ENCODE data around the gene BAZ2A.

Gene BAZ2A

DNA sequence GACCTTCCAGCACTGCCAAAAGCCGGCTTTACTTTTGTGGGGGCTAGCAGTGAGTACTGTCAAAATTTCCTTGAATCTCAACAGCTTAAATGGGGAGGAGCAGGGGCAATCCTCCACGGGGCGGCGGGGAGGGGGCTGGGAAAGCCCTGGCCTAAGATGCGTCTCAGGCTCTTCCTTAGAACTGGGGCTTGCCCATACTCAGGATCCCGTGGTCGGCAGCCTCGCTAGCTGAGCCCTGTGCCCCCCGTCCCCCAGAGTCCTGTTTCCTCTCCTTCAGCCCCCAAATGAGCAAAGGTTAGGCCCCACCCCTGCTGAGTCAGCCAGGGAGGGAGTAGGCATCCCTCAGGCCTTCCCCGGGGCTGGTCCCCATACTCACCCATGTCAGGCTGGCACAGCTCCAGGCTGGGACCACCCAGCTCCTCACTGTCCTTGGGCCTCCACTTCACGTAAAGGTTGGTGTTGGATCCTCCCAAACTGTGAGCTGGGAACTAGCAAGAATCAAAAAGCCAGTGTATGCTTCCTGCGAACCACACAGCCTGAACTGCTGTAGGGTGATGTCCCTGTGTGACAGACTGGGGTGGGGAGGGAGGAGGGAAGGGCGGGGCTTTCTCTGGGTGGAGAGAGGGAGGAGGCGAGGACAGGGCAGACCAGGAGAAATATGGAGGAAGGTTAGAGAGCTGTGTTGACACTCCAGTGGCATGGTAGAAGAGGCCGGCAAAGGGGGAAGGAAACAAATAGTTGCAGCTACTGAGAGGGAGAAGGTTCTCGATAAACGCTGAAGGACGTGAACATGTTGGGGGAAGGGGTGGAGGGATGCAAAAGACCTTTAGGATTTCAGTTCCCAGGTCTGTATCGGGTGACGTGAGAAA lies 5.9 kb upstream of the BAZ2A start:
- peak; percentile 73 to 86 (median 85) for DNase-seq (ENCODE audit: low read depth in 2 of 3, low spot score in 1 of 3)

DNA sequence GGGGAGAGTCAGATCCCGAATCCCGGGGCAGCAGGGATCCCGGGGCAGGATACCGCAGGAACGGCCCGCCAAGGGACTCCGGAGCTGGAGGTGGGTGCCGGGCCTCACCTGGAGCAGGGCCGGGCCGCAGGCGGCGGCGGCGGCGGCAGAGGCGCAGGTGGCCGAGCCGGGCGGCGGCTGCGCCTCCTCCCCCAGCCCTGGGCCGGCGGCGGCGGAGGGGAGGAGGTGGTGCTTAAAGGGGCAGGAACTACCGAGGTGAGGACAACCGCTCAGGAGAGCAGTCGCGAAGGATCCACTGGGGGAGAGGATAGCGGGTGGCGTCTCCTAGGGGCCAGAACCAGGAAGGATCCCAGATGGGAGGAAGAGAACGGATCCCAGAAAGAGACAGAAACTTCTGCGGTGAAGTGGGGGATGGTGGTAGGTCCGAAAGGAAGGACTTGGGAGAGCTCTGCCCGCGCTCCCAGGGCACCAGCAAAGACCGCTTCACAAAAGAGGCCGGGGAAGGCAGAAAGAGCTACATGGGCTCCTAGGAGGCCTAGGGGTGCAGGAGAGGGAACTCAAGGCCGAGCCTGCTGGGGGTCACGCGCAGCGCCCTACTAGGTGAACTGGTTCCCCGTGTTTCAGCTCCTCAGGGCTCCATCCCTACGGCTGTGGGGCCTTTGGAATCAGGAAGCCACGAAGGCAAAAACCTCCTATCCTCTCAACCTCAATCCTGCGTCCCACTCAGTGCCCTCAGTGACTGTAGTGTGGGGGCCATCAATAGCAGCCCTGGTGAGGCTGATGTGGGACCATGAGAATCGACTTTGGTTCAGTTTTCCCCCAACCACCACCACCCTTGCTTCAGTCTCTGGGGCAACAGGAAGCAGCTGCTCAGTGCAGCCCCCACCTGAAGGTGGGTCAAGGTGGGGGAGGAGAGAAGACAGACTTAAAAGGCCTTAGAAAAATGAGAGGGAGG lies 5.0 kb upstream of the BAZ2A start:
- DNase-seq (ENCODE audit: low read depth in 2 of 3, low spot score in 1 of 3) = peak in 1 of 3 donors; percentile 59

DNA sequence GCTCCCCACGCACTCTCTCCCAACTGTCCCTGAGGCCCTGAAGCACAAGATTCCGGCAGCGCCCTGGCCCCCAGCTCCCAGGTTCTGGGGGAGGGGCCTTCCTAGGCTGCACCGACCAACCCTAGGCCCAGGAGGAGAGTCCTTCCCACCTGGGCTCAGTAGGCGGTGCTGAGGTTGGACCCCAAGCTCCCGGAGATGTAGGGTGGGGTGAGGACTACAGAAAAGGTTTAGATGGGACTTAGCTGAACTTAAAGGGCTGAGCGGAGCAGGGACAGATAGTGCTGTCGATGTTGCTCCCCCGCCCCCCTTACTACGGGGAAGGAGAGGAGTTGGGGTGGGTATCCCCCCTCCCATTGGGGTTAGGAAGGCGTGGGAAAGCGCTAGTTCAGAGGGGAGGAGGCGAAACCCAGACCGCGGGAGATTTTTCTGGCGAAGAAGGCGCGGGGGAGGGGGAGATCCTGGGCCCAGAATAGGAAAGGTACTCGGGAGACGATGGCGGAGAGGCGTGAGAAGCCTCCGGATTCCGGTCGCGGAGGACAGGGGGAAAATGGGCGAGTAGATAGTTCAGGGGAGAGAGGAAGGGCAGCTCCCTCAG lies 4.2 kb upstream of the BAZ2A start:
- DNase-seq (ENCODE audit: low read depth in 2 of 3, low spot score in 1 of 3) = no peak

DNA sequence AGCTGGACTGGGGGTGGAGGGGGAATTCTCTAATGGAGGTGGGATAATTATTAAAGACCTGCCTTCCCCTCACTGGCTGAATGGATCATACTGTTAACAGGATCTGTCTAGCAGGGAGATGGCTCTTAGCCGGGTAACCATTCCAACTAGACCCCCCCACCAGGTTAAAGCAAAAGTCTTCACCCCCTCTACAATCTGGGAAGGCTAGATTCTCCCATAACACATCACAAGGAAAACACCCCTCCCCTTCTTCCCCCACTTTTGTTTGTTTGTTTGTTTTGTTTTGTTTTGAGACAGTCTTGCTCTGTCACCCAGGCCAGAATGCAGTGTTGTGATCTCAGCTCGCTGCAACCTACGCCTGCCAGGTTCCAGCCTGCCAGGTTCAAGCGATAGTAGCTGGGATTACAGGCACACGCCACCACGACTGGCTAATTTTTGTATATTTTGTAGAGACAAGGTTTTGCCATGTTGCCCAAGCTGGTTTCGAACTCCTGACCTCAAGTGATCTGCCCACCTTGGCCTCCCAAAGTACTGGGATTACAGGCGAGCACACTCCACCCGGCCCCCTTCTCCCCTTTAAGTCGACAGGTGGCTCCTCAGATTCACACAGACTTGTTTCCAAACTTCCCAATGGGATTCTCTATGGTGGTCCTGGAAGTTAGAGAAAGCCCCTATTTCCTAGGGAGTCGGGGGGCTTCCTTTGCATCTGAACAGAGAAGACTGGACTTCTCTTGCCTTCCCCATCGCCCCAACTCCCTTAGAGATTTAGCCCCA lies 3.5 kb upstream of the BAZ2A start:
- DNase-seq (ENCODE audit: low read depth in 2 of 3, low spot score in 1 of 3) = no peak

DNA sequence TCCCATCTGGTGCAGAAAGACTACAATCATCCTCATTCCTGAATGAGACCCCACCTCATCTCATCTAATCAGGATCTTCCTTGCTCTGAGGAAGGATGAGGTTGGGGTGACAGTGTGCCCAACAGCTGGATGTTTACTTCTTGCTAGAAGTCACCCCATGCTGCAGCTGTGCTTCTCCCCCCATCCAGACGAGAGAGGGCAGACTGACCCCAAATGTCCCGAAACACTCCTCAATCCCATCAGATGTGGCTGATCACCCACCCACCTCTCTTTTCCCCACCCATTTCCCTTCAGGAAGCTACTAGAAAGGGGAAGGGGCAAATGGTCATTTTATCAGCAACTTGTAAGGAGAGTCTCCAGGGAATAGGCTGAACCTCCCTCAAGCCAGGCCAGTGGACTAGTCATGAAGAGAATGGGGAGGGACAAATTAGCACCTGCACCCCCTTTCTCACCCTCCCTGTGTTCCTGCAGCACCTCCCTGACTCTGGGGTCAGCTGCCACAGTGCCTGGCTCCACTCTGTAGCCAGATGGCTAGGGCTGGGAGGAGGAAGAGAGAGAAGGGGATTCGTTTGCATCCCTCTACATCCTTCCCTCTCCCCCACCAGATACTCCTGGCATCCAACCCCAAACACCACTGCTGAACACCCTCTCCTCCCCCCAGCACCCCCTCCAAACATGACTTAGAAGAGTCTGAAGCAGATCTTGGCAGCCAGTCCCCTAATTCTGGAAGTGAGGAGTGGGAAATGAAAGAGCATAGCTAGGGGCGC lies 2.8 kb upstream of the BAZ2A start:
- DNase-seq (ENCODE audit: low read depth in 2 of 3, low spot score in 1 of 3) = no peak

DNA sequence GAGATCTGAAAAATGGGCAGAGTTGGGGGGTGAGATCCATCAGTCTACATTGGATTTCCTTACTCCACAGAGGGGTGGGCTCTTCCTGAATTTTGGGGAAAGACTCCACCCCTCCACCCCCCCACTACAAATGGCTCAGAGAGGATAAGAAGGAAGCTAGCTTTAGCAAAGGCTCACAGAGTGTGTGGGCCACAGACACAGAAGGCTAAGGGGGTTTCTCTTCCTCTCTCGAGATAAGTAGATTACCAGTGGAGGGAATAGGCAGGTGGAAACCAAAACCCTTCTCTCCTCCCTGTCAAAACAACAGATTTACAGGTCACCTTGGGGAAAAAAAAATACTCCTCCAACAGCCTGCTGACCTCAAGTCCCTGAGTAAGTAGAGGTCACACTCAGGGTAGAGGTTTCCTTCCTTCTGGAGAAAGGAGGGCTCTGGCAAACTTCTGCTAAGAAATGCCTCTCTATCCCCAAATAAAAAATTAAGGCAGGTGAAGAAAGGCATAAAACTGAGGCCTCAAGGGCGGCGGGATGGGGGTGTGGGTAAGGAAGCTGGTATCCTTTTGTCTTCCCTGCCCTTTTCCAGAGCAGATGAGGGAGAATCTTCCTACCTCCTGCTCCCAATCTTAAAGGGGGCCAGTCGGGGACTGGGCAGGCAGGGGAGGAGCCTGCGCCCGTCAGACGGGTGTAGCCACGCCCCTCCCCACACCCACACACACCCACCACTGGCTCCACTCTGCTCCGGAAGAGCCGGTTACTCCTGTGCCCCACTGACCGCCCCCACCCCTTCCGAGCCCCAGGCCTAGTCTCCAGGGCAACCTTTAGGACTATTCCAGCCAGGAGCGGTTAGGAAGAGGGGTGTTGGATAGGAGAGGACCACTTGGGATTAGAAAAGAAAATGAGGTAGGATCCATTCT lies 1.9 kb upstream of the BAZ2A start:
- peak in 2 of 3 donors; percentile 41 to 55 for DNase-seq (ENCODE audit: low read depth in 2 of 3, low spot score in 1 of 3)

DNA sequence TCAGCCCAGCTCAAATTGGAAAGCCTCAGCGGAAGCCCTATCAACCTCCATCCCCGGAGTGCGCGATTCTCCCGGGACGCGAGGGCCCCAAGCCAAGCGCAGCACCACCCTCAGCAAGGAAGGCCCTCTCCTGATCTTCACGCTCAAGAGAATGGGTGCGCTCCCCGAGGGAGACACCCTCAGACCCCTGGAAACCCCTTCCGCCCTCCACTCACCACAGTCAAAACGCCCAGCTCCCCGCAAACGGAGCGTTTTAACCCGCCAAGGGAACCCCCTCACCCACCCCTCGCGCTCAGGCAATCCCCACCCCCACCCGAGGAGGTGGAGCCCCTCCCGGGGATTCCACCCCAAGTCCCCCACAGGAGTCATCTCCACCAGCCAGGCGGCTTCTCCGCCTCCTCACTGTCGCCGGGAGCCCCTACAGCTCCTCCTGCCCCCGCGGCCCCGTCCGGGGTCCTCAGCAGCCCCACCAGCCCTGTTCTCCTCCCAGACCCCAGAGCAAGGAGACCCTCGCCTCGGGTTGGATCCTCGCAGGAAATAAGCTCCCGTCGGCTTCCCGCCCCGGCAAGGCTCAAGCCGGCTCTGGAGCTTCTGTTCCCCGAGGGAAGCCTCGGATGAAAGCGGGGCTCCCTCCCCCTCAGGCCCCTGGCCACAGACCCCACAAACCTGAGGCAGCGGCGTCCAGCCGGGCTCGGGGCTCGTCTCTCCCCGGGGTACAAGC lies 507 bp downstream of the BAZ2A start:
- peak in 1 of 3 donors; percentile 34 for DNase-seq (ENCODE audit: low read depth in 2 of 3, low spot score in 1 of 3)

DNA sequence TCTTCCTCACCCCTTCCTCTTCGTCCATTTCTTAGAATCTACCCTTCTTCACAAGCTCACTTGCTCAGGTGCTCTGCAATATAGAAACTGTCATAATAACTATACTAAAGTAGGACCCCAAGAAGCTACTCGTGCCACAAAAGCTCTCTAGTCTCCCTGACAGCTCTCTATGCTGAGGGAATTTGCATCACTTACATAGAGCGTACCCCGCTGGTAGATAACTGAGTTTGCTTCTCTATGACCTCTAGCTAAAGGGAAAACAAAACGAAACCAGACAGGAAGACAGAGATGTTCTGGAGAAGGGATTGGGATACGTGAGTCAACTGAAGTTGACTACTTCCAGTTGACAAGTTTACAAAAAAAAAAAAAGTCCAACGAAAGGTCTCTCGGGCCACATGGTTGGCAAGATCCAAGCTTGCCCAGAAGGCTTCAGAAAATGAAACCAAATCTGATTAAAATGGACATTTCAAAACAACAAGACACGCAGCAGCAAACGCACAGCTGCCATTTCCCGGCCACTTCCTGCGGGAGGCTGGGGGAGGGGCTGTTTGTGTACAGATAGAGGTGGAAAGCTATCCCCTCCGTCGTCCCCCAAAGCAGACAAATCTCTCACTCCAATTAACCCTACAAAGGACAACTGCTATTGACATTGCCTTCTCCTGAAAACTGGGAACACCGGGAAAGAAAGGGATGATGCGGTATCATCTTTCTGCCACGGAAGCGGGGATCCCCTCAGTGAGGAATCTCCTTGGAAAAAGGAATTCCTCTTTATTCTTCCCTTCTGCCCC lies 1.3 kb downstream of the BAZ2A start:
- DNase-seq (ENCODE audit: low read depth in 2 of 3, low spot score in 1 of 3) = peak in 1 of 3 donors; percentile 58

DNA sequence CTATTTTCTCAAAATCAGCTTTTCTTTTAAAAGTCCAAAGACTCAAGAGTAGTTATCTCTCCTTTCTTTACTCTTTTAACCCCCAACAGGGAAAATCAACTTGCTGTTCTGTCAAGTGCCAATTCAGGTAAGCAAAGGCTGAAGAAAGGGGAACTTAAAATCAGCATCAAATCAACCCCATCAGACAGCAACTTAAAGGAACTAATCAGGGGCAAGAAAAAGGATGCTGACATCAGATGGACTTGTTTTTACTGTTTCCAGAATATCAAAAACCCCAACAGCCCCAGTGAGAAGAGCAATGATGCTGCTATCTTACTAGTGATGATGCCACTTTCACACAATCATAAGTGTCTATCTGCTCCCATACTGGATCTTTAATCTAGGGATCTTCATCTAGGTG lies 3.4 kb downstream of the BAZ2A start:
- DNase-seq (ENCODE audit: low read depth in 2 of 3, low spot score in 1 of 3) = no peak

DNA sequence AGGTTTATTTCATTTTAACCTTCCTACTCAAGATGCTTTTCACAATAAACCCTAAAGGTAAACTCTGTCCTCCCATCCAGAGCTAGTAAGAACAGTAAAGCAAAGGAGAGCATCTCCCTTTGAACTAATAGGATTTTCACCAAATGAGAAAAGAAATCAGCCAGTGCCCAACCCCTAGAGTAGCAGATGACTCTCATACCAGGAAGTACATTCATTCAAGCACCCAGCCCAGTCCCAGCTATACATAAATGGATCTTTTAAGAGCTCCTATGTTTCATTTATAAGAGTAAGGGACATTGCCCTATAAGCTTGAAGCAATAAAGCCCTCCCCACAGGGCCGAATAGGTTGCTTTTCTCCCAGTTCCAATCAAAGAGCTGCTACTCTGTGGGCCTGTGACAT lies 7.6 kb downstream of the BAZ2A start:
- no peak for DNase-seq (ENCODE audit: low read depth in 2 of 3, low spot score in 1 of 3)

DNA sequence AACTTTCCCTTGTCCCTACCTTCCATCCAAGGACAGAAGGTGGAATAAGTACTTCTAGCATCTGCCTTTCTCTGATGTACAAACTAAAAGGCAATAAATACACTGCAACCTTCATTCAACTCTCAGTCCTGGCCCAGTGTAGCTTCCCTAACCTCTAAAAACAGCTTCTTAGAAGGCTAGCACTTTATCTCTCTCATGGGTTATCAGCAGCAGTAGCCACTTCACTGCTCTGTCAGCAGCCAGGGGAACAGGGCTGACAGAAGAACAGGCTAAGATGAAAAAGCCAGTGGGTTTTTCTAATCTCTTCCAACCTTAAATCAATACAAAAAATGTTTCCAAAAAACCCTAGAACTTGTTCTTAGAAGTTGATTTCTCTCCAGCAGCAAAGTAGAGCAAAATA lies 13.2 kb downstream of the BAZ2A start:
- no peak for DNase-seq (ENCODE audit: low read depth in 2 of 3, low spot score in 1 of 3)

DNA sequence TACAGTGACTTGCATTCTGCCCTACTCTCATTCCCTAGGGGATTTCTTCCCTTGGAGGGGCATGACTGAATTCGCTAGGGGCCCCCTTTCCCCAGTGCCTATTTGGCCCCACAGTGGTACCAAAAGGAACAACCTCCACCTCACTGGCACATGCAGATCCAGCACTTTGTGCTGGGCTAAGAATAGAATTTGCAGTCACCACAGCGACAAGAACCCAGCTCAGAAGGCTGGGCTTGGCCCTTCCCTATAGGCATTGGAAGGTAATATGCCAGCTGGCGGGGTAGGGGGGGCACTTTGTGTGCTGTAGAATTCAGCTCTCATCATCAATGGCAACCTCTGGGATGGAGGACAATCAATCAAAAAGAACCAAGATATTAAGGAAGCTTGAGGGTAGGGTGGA lies 13.9 kb downstream of the BAZ2A start:
- DNase-seq (ENCODE audit: low read depth in 2 of 3, low spot score in 1 of 3) = no peak

DNA sequence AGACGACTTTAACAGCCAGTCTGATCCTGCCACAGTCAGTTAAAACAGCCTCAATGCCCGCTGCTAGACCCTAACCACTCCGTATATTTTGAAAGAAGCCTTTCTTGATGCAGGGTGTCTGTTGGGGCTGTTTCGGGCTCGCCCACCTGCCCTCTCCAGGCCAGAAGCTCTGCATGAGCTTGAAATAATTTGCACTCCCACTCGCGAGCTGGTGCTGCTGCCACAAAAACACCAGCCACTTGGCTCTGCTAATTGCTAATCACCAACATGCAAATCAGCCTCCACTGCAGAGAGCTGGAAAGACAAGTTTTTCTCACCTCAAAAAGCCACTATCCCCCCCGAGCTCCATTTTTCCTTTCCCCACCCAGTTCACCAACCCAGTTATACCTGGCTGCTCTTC lies 15.5 kb downstream of the BAZ2A start:
- no peak for DNase-seq (ENCODE audit: low read depth in 2 of 3, low spot score in 1 of 3)

DNA sequence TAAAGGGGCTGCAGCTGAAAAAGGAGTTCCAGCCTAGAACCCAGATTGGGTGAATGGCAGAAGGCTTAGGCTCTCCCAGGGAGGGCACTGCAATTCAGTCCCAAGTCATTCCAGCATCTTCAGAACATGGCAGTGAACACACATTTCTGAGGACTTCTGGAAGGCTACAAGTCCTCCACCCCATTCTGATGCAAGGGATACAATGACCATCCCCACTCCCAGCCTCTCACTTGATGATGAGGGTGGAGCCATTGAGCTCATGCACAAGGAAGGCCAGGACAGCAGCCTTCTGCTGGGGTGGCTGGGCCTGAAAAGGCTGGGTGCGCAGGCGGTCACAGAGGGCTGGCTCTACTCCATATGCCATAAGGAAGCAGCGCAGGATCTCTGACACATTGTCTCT lies 25.8 kb downstream of the BAZ2A start:
- no peak for DNase-seq (ENCODE audit: low read depth in 2 of 3, low spot score in 1 of 3)

DNA sequence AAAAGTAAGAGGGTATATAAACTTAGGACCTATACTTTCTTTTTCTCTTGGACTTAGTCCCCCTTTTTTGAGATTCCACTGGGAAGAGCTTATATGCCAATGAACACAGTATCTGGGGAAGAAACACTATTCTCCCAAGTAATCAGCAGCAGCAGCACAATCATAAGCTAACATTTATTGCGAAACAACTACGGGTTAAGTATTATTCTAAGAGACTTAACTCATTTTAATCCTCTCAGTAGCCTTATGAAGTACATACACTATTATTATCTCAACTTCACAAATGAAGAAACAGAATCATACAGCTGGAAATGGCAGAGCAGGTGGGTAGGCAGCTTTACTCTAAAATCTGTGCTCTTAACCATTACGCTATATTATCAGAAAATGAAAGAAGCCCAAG lies 27.9 kb downstream of the BAZ2A start:
- DNase-seq (ENCODE audit: low read depth in 2 of 3, low spot score in 1 of 3) = no peak

DNA sequence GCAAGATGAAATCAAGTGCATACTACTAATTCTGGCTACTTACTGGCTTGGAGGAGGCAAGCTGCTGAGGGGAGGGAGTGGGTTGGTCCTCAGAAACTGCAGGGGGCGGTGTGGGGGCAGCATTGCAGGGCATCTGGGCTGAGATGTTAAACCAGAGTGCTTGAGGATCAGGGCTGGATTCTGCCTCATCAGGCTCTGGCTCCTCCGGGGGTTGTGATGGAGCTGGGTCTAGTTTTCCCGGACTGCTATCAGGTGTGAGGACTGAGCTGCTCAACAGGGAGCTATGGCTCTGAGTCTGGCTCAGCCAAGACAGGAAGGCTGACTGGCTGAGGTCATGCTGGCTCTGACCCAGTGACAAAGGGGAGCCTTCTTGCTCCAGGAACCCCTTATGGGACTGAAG lies 28.6 kb downstream of the BAZ2A start:
- no peak for DNase-seq (ENCODE audit: low read depth in 2 of 3, low spot score in 1 of 3)

DNA sequence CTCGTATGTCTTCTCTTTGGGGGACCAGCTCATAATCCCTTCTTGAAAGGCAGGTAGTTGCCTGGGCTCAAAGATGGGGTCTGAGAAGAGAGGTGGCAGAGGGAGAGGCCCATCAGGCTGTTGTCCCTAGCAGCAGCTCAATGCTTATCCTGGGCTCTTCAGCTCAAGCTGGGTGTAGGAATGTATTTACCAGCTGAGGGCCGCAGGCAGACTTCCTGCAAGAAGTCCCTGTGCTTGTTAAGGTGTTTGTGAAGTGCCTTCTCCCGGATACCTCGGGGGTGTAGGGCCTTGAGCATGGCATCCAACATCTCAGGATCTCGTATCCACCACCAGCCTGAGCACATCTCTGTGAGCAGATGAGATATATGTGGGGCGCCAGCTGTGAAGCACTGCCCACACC lies 29.4 kb downstream of the BAZ2A start:
- DNase-seq (ENCODE audit: low read depth in 2 of 3, low spot score in 1 of 3) = no peak

DNA sequence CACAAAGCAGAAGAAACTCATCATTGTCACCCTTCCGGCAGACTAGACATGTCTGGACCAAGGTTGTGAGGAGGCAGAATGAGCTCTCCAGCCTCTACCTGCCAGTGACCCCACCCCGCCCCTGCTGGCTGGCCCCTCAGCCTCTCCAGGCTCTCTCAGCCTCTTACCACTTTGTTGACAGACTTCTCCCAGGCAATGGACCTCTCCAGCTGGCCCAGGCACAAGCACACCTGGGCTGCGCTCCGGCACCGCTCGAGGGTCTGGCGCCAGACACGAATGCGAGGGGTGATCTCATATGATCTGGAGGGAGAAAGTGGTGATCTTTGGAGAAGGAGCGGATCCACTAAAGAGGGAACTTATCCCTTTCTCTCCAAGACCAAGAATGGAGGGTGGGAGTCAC lies 30.3 kb downstream of the BAZ2A start:
- no peak for DNase-seq (ENCODE audit: low read depth in 2 of 3, low spot score in 1 of 3)

Measured in stimulated activated CD4-positive, alpha-beta T cell treated with anti-CD3 and anti-CD28 coated beads, Interleukin-12 subunit alpha, Interleukin-12 subunit beta, amount 100 ng/mL, for 48 hours (primary cell).